A549 (cell line): Measurements from ENCODE around the gene CUL1.

Experiments used
- CHD4 ChIP-seq: fragments of 200-600 bp; sonication (generic); IDR thresholded peaks from 2 replicates; pipeline ENCODE4 v1.6.1; 2016; ENCODE audit warnings: antibody characterized with exemption, mild to moderate bottlenecking, borderline replicate concordance
- CTCF ChIP-seq: fragments of >200 bp; sonication (Bioruptor Twin); formaldehyde crosslinking; IDR thresholded peaks from 3 replicates; pipeline ENCODE4 v1.5.1; 2016
- FOSL2 ChIP-seq, 2 experiments: fragments of 450-650 bp in 1 of 2; fragments of >200 bp in 1 of 2; sonication (Bioruptor Twin) in 1 of 2; formaldehyde crosslinking; IDR thresholded peaks; 2 replicates each; pipeline versions ENCODE4 v1.5.0 to v1.6.1; 2016 to 2020; ENCODE audit warnings: mild to moderate bottlenecking in 1 of 2, moderate library complexity in 1 of 2
- GATA3 ChIP-seq: IDR thresholded peaks from 2 replicates; pipeline ENCODE4 v1.6.1; 2012; ENCODE audit warnings: borderline replicate concordance
- JUN ChIP-seq, 2 experiments: fragments of >200 bp; sonication (Bioruptor Twin); formaldehyde crosslinking; IDR thresholded peaks; 2 replicates in 1 of 2; 3 replicates in 1 of 2; pipeline ENCODE4 v1.6.1; 2016 to 2017
- MAFK ChIP-seq: fragments of 450-650 bp; IDR thresholded peaks from 2 replicates; pipeline ENCODE4 v1.6.1; 2014; ENCODE audit not compliant: partially characterized antibody
- MAX ChIP-seq: IDR thresholded peaks from 2 replicates; pipeline ENCODE4 v1.6.1; 2012
- NPAS2 ChIP-seq: fragments of 250-450 bp; sonication (Bioruptor Pico); IDR thresholded peaks from 2 replicates; pipeline ENCODE4 v1.8.0; 2022; ENCODE audit warnings: mild to moderate bottlenecking, moderate library complexity, borderline replicate concordance
- PBX3 ChIP-seq: IDR thresholded peaks from 2 replicates; pipeline ENCODE4 v1.6.1; 2012
- POLR2A ChIP-seq: IDR thresholded peaks from 2 replicates; pipeline ENCODE4 v1.6.1; 2012; ENCODE audit warnings: mild to moderate bottlenecking, low read length
- RAD21 ChIP-seq, 2 experiments: fragments of >200 bp in 1 of 2; sonication (Bioruptor Twin) in 1 of 2; formaldehyde crosslinking in 1 of 2; IDR thresholded peaks in 1 of 2; conservative IDR thresholded peaks in 1 of 2; 2 replicates in 1 of 2; 3 replicates in 1 of 2; pipeline ENCODE4 v1.6.1; 2012 to 2018; ENCODE audit warnings: inconsistent platforms in 1 of 2
- REST ChIP-seq: fragments of 200-600 bp; sonication (generic); IDR thresholded peaks from 2 replicates; pipeline ENCODE4 v1.6.1; 2016; ENCODE audit warnings: antibody characterized with exemption, mild to moderate bottlenecking, moderate library complexity
- RFX5 ChIP-seq: fragments of 450-650 bp; IDR thresholded peaks from 2 replicates; pipeline ENCODE4 v1.7.1; 2014; ENCODE audit warnings: antibody characterized with exemption, mild to moderate bottlenecking, moderate library complexity
- USF2 ChIP-seq: fragments of 450-650 bp; IDR thresholded peaks from 2 replicates; pipeline ENCODE4 v1.6.1; 2014; ENCODE audit warnings: antibody characterized with exemption

- TF ChIP-seq MAFK (no peak), CHD4 (no peak), RAD21 (conservative IDR thresholded peaks at IDR 0.05 in 1 of 2, IDR thresholded peaks at IDR 0.05 in 1 of 2) (no peak), REST (no peak), FOSL2 (IDR thresholded peaks at IDR 0.05) (no peak), FOSL2 (CRISPR knock-in tag; IDR thresholded peaks at IDR 0.05) (no peak), JUN (IDR thresholded peaks at IDR 0.05) (no peak), RFX5 (no peak), CTCF (no peak), PBX3 (no peak), MAX (no peak), POLR2A (no peak), USF2 (no peak), GATA3 (no peak), NPAS2 (no peak)
Measured at GRCh38 chr7:148790850-148791249, 92.1 kb downstream of the CUL1 start.
